Non-pigmented ciliary epithelial cell (primary cell): ENCODE results near the gene IFNA4.

Source experiments
- DNase-seq: peaks from one replicate; pipeline ENCODE4 v3.0.0-alpha.2; 2010; ENCODE audit warnings: low read depth

The IFNA4 gene

GRCh38 chr9:21165516-21165915, 21.9 kb downstream of the IFNA4 start:
- no peak for DNase-seq

DNA sequence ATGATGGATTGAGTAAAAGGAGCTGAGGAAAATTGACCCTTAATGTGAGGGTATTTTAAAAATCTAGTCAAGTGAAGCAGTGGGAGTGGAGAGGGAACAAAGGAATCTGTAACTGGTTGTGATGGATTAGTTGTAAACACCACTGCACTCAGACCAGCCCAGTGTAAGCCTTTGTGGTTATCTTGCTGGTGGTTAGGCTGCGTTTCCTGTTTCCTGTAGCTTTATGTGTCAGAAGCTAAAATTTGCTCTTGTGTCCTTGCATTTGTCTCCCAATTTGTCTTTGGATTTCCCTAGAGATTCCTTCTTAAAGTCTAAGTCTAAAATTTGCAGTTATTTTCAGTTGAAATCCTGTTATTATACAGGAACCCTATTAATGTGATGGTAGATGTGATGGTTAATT, 27.2 kb downstream of the IFNA4 start:
- no peak for DNase-seq

DNA sequence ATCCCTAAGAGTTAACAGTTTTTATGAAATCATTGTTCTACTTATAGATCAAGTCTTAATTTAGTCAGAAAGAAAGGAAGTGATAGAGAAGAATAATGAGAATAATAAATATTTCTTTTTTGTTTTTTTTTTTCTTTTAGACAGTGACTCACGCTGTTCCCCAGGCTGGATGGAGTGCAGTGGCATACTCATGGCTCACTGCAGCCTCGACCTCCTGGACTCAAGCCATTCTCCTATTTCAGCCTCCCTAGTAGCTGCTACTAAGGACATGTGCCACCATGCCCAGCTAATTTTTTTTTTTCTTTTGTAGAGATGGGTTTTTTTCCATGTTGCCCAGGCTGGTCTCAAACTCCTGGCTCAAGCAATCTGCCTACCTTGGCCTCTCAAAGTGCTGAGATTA, 31.9 kb downstream of the IFNA4 start:
- DNase-seq, result no peak

- DNase-seq, result no peak
Measured at GRCh38 chr9:21154018-21154608, 33.3 kb downstream of the IFNA4 start.

GRCh38 chr9:21153336-21154017, 33.9 kb downstream of the IFNA4 start:
- DNase-seq, result no peak

GRCh38 chr9:21144603-21145002, 42.8 kb downstream of the IFNA4 start:
- DNase-seq, result no peak

- DNase-seq, result no peak
Measured at GRCh38 chr9:21141427-21141882, 45.9 kb downstream of the IFNA4 start, which contains the start of gene IFNW1. Gene IFNW1 (minus strand): TSS chr9:21141832. CDS start chr9:21141570, 262 bp downstream.

DNA sequence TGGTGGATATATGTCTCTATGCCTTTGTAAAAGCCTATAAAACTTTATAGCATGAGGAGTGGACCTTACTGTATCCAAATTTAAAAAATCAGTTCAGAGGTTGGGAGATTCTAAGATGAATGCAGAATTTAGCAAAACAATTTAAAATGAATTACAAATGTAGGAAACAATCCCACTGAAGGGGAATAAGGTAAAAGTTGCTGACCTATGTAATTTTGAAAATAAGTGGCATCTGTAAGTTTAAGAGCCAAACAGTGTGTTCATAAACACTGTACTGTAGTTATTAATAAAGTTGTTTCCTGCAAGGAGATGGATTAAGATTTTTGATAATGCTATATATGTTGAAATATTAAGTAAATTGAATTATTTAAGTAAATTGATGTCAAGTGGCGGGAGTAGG, 50.4 kb downstream of the IFNA4 start:
- DNase-seq, result no peak
